ENCODE results near the gene PGAM2. TPM values are rescaled to one million over a fixed set of nuclear protein-coding genes. Genes with fewer than 3 reads are reported as not detected.

PGAM2 gene
- total RNA-seq, 3 donors from 2014 or later = 0.64 to 0.73 (median 0.66) TPM

- Histone ChIP-seq H3K9me3 (no peaks in the 10 kb centered on the region), H3K27me3 (no peaks in the 10 kb centered on the region), H3K4me3 (no peak overlapping the region), H3K4me1 (no peaks in the 10 kb centered on the region), H3K27ac (no peak overlapping the region), H3K36me3 (no peaks in the 10 kb centered on the region)
- DNase-seq (ENCODE audit: low spot score in 2 of 2) = no peak
- no peak for TF ChIP-seq POLR2AphosphoS5 (IDR thresholded peaks at IDR 0.05)
- TF ChIP-seq, protein P1, sequence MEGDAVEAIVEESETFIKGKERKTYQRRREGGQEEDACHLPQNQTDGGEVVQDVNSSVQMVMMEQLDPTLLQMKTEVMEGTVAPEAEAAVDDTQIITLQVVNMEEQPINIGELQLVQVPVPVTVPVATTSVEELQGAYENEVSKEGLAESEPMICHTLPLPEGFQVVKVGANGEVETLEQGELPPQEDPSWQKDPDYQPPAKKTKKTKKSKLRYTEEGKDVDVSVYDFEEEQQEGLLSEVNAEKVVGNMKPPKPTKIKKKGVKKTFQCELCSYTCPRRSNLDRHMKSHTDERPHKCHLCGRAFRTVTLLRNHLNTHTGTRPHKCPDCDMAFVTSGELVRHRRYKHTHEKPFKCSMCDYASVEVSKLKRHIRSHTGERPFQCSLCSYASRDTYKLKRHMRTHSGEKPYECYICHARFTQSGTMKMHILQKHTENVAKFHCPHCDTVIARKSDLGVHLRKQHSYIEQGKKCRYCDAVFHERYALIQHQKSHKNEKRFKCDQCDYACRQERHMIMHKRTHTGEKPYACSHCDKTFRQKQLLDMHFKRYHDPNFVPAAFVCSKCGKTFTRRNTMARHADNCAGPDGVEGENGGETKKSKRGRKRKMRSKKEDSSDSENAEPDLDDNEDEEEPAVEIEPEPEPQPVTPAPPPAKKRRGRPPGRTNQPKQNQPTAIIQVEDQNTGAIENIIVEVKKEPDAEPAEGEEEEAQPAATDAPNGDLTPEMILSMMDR (IDR thresholded peaks at IDR 0.05) = no peak
- no peak for TF ChIP-seq POLR2A (IDR thresholded peaks at IDR 0.05)
- intact Hi-C loops (cut with DNase I; ENCODE audit: low total_unique reads) = no loop called here
Measured at GRCh38 chr7:44079331-44080021, 14.1 kb upstream of the PGAM2 start.

DNA sequence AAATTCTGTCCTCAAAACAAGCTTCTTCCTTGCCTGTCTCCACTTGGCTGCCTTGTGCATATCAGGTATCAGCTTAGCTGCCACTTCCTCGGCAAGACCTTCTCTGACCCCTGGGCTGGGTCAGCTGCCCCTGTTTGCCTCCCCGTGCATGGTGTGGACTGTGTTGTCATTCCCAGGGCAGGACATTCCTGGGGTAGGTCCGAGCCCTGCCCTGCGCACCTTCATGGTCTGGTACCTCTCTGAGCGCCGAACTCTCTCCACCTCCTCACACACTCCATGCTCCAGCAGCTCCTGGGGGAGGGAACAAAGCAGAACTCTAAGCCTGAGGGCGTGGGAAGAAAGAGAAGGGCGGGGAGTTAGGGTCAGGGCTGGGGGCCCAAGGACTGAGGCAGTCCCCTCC, 13.2 kb upstream of the PGAM2 start:
- Histone ChIP-seq H3K36me3 (no peaks in the 10 kb centered on the region), H3K27ac (no peak overlapping the region), H3K9me3 (no peaks in the 10 kb centered on the region), H3K4me1 (peaks cover 0 to 4% of the 10 kb centered on the region in 2 donors), H3K27me3 (no peaks in the 10 kb centered on the region), H3K4me3 (no peak overlapping the region)
- DNase-seq (ENCODE audit: low spot score in 2 of 2) = no peak
- no peak for TF ChIP-seq POLR2AphosphoS5 (IDR thresholded peaks at IDR 0.05)
- no peak for TF ChIP-seq POLR2A (IDR thresholded peaks at IDR 0.05)
- TF ChIP-seq, protein P1 (IDR thresholded peaks at IDR 0.05) = no peak
- intact Hi-C loops (cut with DNase I; ENCODE audit: low total_unique reads) = no loop called here

- TF ChIP-seq, protein P1 (IDR thresholded peaks at IDR 0.05) = no peak
- no peak for TF ChIP-seq POLR2A (IDR thresholded peaks at IDR 0.05)
- TF ChIP-seq POLR2AphosphoS5 (IDR thresholded peaks at IDR 0.05) = no peak
- Histone ChIP-seq H3K4me1 (peaks cover 4% of the 10 kb centered on the region in 2 donors), H3K4me3 (no peak overlapping the region), H3K27ac (no peak overlapping the region), H3K9me3 (no peaks in the 10 kb centered on the region), H3K27me3 (no peaks in the 10 kb centered on the region), H3K36me3 (no peaks in the 10 kb centered on the region)
- no peak for DNase-seq (ENCODE audit: low spot score in 2 of 2)
- intact Hi-C loops (cut with DNase I; ENCODE audit: low total_unique reads) = no loop called here
Measured at GRCh38 chr7:44077681-44078091, 12.3 kb upstream of the PGAM2 start.

DNA sequence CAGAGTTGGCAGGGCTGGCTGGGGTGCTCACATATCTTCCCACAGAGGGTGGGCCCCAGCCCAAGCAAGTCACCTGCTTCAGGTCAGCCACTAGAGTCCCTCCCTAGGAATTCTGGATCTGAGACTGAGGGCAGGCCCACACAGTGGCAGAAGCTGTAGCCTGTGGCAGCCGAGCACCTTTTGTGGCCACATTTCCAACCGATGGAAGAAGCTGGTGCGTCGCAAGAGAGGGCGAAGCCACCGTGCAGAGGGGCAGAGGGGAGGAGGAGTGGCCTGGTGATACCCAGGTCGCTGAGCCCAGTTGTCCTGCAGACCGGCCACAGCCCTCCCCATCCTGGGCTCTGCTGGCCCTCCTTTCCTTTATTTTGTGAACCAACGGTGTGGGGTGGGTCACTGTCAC, 11.7 kb upstream of the PGAM2 start:
- H3K4me1 ChIP-seq = peaks cover 4 to 7% of the 10 kb centered on the region in 2 donors
- TF ChIP-seq, protein P1 (IDR thresholded peaks at IDR 0.05) = no peak
- TF ChIP-seq POLR2A (IDR thresholded peaks at IDR 0.05) (no peak), POLR2AphosphoS5 (IDR thresholded peaks at IDR 0.05) (no peak)
- H3K36me3 ChIP-seq = no peaks in the 10 kb centered on the region
- no peaks in the 10 kb centered on the region for H3K9me3 ChIP-seq
- DNase-seq (ENCODE audit: low spot score in 2 of 2) = no peak
- H3K27ac ChIP-seq = no peak overlapping the region
- intact Hi-C loops (cut with DNase I; ENCODE audit: low total_unique reads) = no loop called here
- H3K4me3 ChIP-seq = no peak overlapping the region
- no peaks in the 10 kb centered on the region for H3K27me3 ChIP-seq

DNA sequence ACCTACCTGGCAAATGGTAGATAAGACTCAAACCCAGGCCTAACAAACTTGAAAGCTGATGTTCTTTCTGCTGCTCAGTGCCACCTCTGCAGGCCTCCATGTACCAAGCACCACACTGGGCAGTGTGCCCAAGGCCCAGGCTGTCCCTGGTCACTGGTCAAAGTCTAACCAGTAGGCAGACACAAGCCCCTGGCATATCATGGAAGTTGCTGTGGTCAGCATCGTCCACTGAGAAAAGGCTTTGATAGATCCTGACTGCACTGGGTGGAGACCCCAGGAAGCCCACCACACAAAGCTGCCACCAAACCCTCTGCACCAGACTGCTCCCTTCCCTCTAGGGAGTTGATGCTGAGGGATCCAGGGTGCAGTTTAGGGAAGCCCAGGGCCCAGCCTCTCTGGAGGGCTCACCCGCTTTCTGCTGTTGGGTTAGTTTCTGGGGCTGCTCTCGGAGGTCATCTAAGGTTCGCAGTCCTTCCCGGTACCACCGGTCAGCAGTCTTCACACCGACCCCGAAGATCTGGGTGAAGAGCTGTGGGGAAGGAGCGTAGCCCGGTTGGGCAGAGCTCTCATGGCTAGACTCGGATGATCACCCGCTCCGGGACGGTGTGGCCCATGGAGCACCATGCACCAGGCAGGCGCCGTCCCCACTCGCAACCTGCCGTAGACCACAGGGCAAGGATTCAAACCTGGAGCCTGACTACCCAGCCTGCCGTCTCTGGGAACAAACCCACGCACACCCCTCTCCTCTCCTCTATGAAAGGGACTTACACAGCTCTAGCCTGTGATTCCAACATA, 10.9 kb upstream of the PGAM2 start:
- H3K27ac ChIP-seq = no peak overlapping the region
- H3K27me3 ChIP-seq = no peaks in the 10 kb centered on the region
- no peak for TF ChIP-seq POLR2AphosphoS5 (IDR thresholded peaks at IDR 0.05)
- TF ChIP-seq POLR2A (IDR thresholded peaks at IDR 0.05) = no peak
- TF ChIP-seq, protein P1 (IDR thresholded peaks at IDR 0.05) = no peak
- H3K36me3 ChIP-seq = no peaks in the 10 kb centered on the region
- intact Hi-C loops (cut with DNase I; ENCODE audit: low total_unique reads) = no loop called here
- no peak for DNase-seq (ENCODE audit: low spot score in 2 of 2)
- no peaks in the 10 kb centered on the region for H3K9me3 ChIP-seq
- H3K4me1 ChIP-seq = peaks cover 4 to 8% of the 10 kb centered on the region in 2 donors
- no peak overlapping the region for H3K4me3 ChIP-seq

Data from breast epithelium (tissue), 4 donors.